Karpas-422 (cell line): ENCODE measurements around the gene NDUFS8. TPM values are rescaled to one million over a fixed set of nuclear protein-coding genes. Genes with fewer than 3 reads are reported as not detected.
"Not testable (repeated sequence)": the region's sequence is repeated elsewhere in the genome, so short reads cannot be mapped to it uniquely, and the experiment has no call there.

Experiments
- DNase-seq: peaks from one replicate; pipeline ENCODE4 v3.0.0-alpha.2; 2015
- H2AFZ ChIP-seq: fragments of 200-600 bp; sonication (generic); 2 replicates; pipeline ENCODE4 v1.6.1; 2014; ENCODE audit warnings: antibody characterized with exemption, low read length, mixed read lengths
- H3K27ac ChIP-seq: fragments of 200-600 bp; sonication (generic); 2 replicates; pipeline ENCODE4 v1.5.1; 2014; ENCODE audit warnings: mild to moderate bottlenecking, low read length, moderate library complexity
- H3K27me3 ChIP-seq: fragments of 200-600 bp; sonication (generic); 2 replicates; pipeline ENCODE4 v1.6.1; 2014; ENCODE audit warnings: low read length, mixed read lengths
- H3K36me3 ChIP-seq: fragments of 200-600 bp; sonication (generic); 2 replicates; pipeline ENCODE4 v1.6.1; 2014; ENCODE audit warnings: low read length, mixed read lengths; ENCODE audit not compliant: insufficient read depth
- H3K4me1 ChIP-seq: fragments of 200-600 bp; sonication (generic); 2 replicates; pipeline ENCODE4 v1.6.1; 2014; ENCODE audit warnings: mild to moderate bottlenecking, low read length, mixed read lengths
- H3K4me2 ChIP-seq: fragments of 200-600 bp; sonication (generic); 2 replicates; pipeline ENCODE4 v1.6.1; 2014; ENCODE audit warnings: low read length, low read depth, mild to moderate bottlenecking; ENCODE audit not compliant: poor library complexity, severe bottlenecking
- H3K4me3 ChIP-seq: fragments of 200-600 bp; sonication (generic); 2 replicates; pipeline ENCODE4 v1.5.1; 2014; ENCODE audit warnings: mild to moderate bottlenecking, antibody characterized with exemption, low read length, mixed read lengths
- H3K79me2 ChIP-seq: fragments of 200-600 bp; sonication (generic); 2 replicates; pipeline ENCODE4 v1.6.1; 2014; ENCODE audit warnings: mild to moderate bottlenecking, low read length, mixed read lengths
- H3K9ac ChIP-seq: fragments of 200-600 bp; sonication (generic); 2 replicates; pipeline ENCODE4 v1.6.0; 2014; ENCODE audit warnings: low read length
- H3K9me2 ChIP-seq: fragments of 200-600 bp; sonication (generic), shearing (Covaris generic); replicated peaks from 2 replicates; pipeline ENCODE4 v1.6.0; 2014; ENCODE audit warnings: mild to moderate bottlenecking, low read length, moderate library complexity; ENCODE audit not compliant: insufficient read depth
- H3K9me3 ChIP-seq: fragments of 300-700, 200-600 bp; sonication (generic); 2 replicates; pipeline ENCODE4 v1.6.1; 2014; ENCODE audit warnings: low read length, mixed read lengths
- H4K20me1 ChIP-seq: fragments of 200-600 bp; sonication (generic); 2 replicates; pipeline ENCODE4 v1.6.1; 2014; ENCODE audit warnings: mild to moderate bottlenecking, antibody characterized with exemption, low read length, low read depth; ENCODE audit not compliant: insufficient read depth
- total RNA-seq: library from RNA; depleted of rRNA; stranded (reverse); fragments of >200 nt; shearing (Covaris generic); gene quantifications from 2 replicates; pipeline ENCODE4 v1.2.3, GENCODE V29; 2014; ENCODE audit warnings: low replicate concordance

NDUFS8 gene
- total RNA-seq, 1 experiment from 2014 or later = 159 TPM

GRCh38 chr11:67993821-67994220, 36.7 kb upstream of the NDUFS8 start:
- not testable (repeated sequence) for H3K4me3 ChIP-seq, H3K27ac ChIP-seq, H3K4me1 ChIP-seq, H4K20me1 ChIP-seq, H3K27me3 ChIP-seq, H3K9ac ChIP-seq, H3K9me2 ChIP-seq, H3K9me3 ChIP-seq, H3K36me3 ChIP-seq, H2AFZ ChIP-seq, H3K4me2 ChIP-seq, H3K79me2 ChIP-seq
- DNase-seq = peak; percentile 54

- H2AFZ ChIP-seq, H3K27me3 ChIP-seq, H3K4me3 ChIP-seq, H4K20me1 ChIP-seq, H3K9me3 ChIP-seq, H3K9me2 ChIP-seq, H3K9ac ChIP-seq, H3K27ac ChIP-seq, H3K4me2 ChIP-seq, H3K4me1 ChIP-seq, DNase-seq, H3K36me3 ChIP-seq, H3K79me2 ChIP-seq: not testable (repeated sequence)
These were observed 36.1 kb upstream of the NDUFS8 start for GRCh38 chr11:67994387-67994786.

- not testable (repeated sequence) for H3K27ac ChIP-seq, DNase-seq
These were observed 35.4 kb upstream of the NDUFS8 start for GRCh38 chr11:67995129-67995528.

GRCh38 chr11:67995579-67995978, 34.9 kb upstream of the NDUFS8 start:
- H3K79me2 ChIP-seq, H3K9me2 ChIP-seq, H3K9ac ChIP-seq, H4K20me1 ChIP-seq, DNase-seq, H3K27me3 ChIP-seq, H3K4me3 ChIP-seq, H3K36me3 ChIP-seq, H2AFZ ChIP-seq, H3K9me3 ChIP-seq, H3K4me2 ChIP-seq, H3K27ac ChIP-seq, H3K4me1 ChIP-seq: not testable (repeated sequence)

More at GRCh38 chr11:67995129-67995528, 35.4 kb upstream of the NDUFS8 start:
- H3K9me2 ChIP-seq, H3K9ac ChIP-seq, H3K9me3 ChIP-seq, H3K4me2 ChIP-seq, H3K4me1 ChIP-seq, H4K20me1 ChIP-seq, H3K36me3 ChIP-seq, H2AFZ ChIP-seq, H3K4me3 ChIP-seq, H3K79me2 ChIP-seq, H3K27me3 ChIP-seq: not testable (repeated sequence)

- no peaks in the 10 kb centered on the region for H3K4me1 ChIP-seq
- no peak overlapping the region for H3K4me3 ChIP-seq
- H3K27me3 ChIP-seq = no peaks in the 10 kb centered on the region
- H3K9me3 ChIP-seq = no peaks in the 10 kb centered on the region
- peaks cover 6% of the 10 kb centered on the region for H3K36me3 ChIP-seq
- no peaks in the 10 kb centered on the region for H3K79me2 ChIP-seq
- H3K4me2 ChIP-seq = no peak overlapping the region
- H4K20me1 ChIP-seq = peaks cover 8% of the 10 kb centered on the region
- no peak overlapping the region for H3K9ac ChIP-seq
- no peak overlapping the region for H2AFZ ChIP-seq
- DNase-seq = no peak
- no peak overlapping the region for H3K27ac ChIP-seq
- no peaks in the 10 kb centered on the region for H3K9me2 ChIP-seq
These were observed 34.4 kb upstream of the NDUFS8 start for GRCh38 chr11:67996051-67996450.

GRCh38 chr11:67996622-67997474, 33.6 kb upstream of the NDUFS8 start:
- Histone ChIP-seq H3K9me2 (no peaks in the 10 kb centered on the region), H3K4me1 (peaks cover 2% of the 10 kb centered on the region), H3K4me3 (no peak overlapping the region), H3K27me3 (no peaks in the 10 kb centered on the region), H3K9ac (no peak overlapping the region), H2AFZ (no peak overlapping the region), H3K79me2 (no peaks in the 10 kb centered on the region), H3K4me2 (no peak overlapping the region), H3K9me3 (no peaks in the 10 kb centered on the region), H4K20me1 (peaks cover 8% of the 10 kb centered on the region), H3K27ac (no peak overlapping the region), H3K36me3 (peaks cover 6% of the 10 kb centered on the region)
- peak; percentile 91 for DNase-seq

GRCh38 chr11:67997475-67997921, 33.0 kb upstream of the NDUFS8 start:
- Histone ChIP-seq H3K9me2 (no peaks in the 10 kb centered on the region), H3K27me3 (no peaks in the 10 kb centered on the region), H3K4me2 (no peak overlapping the region), H3K79me2 (peaks cover 5% of the 10 kb centered on the region), H3K4me3 (no peak overlapping the region), H4K20me1 (peaks cover 8% of the 10 kb centered on the region), H2AFZ (no peak overlapping the region), H3K36me3 (peaks cover 6% of the 10 kb centered on the region), H3K4me1 (peaks cover 9% of the 10 kb centered on the region), H3K9me3 (no peaks in the 10 kb centered on the region), H3K27ac (no peak overlapping the region), H3K9ac (no peak overlapping the region)
- DNase-seq = no peak

GRCh38 chr11:67998150-67999045, 32.1 kb upstream of the NDUFS8 start:
- H4K20me1 ChIP-seq = peaks cover 8% of the 10 kb centered on the region
- H3K4me2 ChIP-seq = no peak overlapping the region
- H3K27ac ChIP-seq = no peak overlapping the region
- no peaks in the 10 kb centered on the region for H3K27me3 ChIP-seq
- H2AFZ ChIP-seq = no peak overlapping the region
- no peaks in the 10 kb centered on the region for H3K9me3 ChIP-seq
- H3K9ac ChIP-seq = no peak overlapping the region
- H3K4me3 ChIP-seq = no peak overlapping the region
- peaks cover 6% of the 10 kb centered on the region for H3K36me3 ChIP-seq
- no peaks in the 10 kb centered on the region for H3K9me2 ChIP-seq
- no peak for DNase-seq
- peaks cover 11% of the 10 kb centered on the region for H3K79me2 ChIP-seq
- H3K4me1 ChIP-seq = peaks cover 13% of the 10 kb centered on the region
